Lung (tissue), 12 donors: Measurements from ENCODE around the gene CEACAM5. TPM values are rescaled to one million over a fixed set of nuclear protein-coding genes. Genes with fewer than 3 reads are reported as not detected.

Experiments
- ATAC-seq: fragments of 200-7000 bp; cut with Tn5 transposase; one replicate; pipeline ENCODE4 v1.9.1; 2020; ENCODE audit warnings: moderate number of reproducible peaks; ENCODE audit not compliant: insufficient read depth, low FRiP score
- DNase-seq, 3 donors: peaks; one replicate each; pipeline ENCODE4 v3.0.0-alpha.2; 2013 to 2017
- H3K27ac ChIP-seq, 2 donors: one replicate each; pipeline ENCODE4 v1.5.1; 2013; ENCODE audit warnings: mild to moderate bottlenecking in 2 of 2, moderate library complexity in 2 of 2, control low read depth in 1 of 2, inconsistent platforms in 1 of 2, low read depth in 1 of 2, low read length in 1 of 2
- H3K27me3 ChIP-seq, 3 donors: one replicate each; pipeline ENCODE4 v1.5.1; 2013; ENCODE audit warnings: low read length in 2 of 3; ENCODE audit not compliant: control insufficient read depth in 3 of 3, insufficient read depth in 3 of 3
- H3K36me3 ChIP-seq, 4 donors: one replicate each; pipeline ENCODE4 v1.5.1; 2013; ENCODE audit warnings: low read length in 4 of 4, mild to moderate bottlenecking in 1 of 4, moderate library complexity in 1 of 4; ENCODE audit not compliant: control insufficient read depth in 4 of 4, insufficient read depth in 4 of 4
- H3K4me1 ChIP-seq, 5 donors: one replicate each; pipeline ENCODE4 v1.5.1; 2013; ENCODE audit warnings: low read length in 5 of 5, mild to moderate bottlenecking in 2 of 5, moderate library complexity in 1 of 5; ENCODE audit not compliant: control insufficient read depth in 5 of 5, insufficient read depth in 5 of 5
- H3K4me3 ChIP-seq: one replicate; pipeline ENCODE4 v1.5.1; 2013; ENCODE audit warnings: mild to moderate bottlenecking, control low read depth, moderate library complexity
- H3K9ac ChIP-seq, 2 donors: one replicate each; pipeline ENCODE4 v1.5.1; 2013; ENCODE audit warnings: low read length in 2 of 2, control low read depth in 1 of 2; ENCODE audit not compliant: insufficient read depth in 1 of 2
- H3K9me3 ChIP-seq, 4 donors: one replicate each; pipeline ENCODE4 v1.5.1; 2013; ENCODE audit warnings: low read length in 3 of 4, mild to moderate bottlenecking in 1 of 4, moderate library complexity in 1 of 4; ENCODE audit not compliant: control insufficient read depth in 4 of 4, insufficient read depth in 3 of 4
- WGBS, 2 donors: extraction: QIAGEN DNeasy Blood & Tissue Kit; methylation state at CpG; one replicate each; pipeline ENCODE4 v1.1.7; 2013; 5-methylcytosine and 5-hydroxymethylcytosine counted together
- polyA plus RNA-seq, 2 donors: library from polyadenylated mRNA; stranded (reverse); fragments of 200-250 nt; gene quantifications; one replicate each; pipeline ENCODE4 v1.2.1, GENCODE V29; 2013
- total RNA-seq, 2 donors: library from RNA; depleted of rRNA in 1 of 2; stranded (reverse); fragments of >200 nt in 1 of 2; gene quantifications; one replicate each; pipeline ENCODE4 v1.2.1, GENCODE V29; 2014 to 2021
- TF ChIP-seq, protein P1 (sequence below): IDR thresholded peaks from 2 replicates; pipeline ENCODE4 v1.5.1; 2012; ENCODE audit warnings: mild to moderate bottlenecking; ENCODE audit errors: control extremely low read depth, extremely low read depth
- donor health status: control.
- donor health status: control.
- donor health status: Bipolar disorder and iron deficiency.
- donor health status: healthy.
- donor health status: DM: yes; HTN: yes; CAD: no.

Gene CEACAM5
- total and polyA plus RNA-seq, 4 donors = 0.11 to 37.9 (median 6.1) TPM

DNA sequence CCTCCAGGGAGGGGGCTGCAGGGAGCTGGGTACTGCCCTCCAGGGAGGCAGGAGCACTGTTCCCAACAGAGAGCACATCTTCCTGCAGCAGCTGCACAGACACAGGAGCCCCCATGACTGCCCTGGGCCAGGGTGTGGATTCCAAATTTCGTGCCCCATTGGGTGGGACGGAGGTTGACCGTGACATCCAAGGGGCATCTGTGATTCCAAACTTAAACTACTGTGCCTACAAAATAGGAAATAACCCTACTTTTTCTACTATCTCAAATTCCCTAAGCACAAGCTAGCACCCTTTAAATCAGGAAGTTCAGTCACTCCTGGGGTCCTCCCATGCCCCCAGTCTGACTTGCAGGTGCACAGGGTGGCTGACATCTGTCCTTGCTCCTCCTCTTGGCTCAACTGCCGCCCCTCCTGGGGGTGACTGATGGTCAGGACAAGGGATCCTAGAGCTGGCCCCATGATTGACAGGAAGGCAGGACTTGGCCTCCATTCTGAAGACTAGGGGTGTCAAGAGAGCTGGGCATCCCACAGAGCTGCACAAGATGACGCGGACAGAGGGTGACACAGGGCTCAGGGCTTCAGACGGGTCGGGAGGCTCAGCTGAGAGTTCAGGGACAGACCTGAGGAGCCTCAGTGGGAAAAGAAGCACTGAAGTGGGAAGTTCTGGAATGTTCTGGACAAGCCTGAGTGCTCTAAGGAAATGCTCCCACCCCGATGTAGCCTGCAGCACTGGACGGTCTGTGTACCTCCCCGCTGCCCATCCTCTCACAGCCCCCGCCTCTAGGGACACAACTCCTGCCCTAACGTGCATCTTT, 7.8 kb upstream of the CEACAM5 start:
- 81 to 88% methylated on average over 13 of the region's 13 CpGs for WGBS, 2 donors
- no peak overlapping the region for H3K9ac ChIP-seq
- H3K27ac ChIP-seq = no peak overlapping the region
- TF ChIP-seq, protein P1, sequence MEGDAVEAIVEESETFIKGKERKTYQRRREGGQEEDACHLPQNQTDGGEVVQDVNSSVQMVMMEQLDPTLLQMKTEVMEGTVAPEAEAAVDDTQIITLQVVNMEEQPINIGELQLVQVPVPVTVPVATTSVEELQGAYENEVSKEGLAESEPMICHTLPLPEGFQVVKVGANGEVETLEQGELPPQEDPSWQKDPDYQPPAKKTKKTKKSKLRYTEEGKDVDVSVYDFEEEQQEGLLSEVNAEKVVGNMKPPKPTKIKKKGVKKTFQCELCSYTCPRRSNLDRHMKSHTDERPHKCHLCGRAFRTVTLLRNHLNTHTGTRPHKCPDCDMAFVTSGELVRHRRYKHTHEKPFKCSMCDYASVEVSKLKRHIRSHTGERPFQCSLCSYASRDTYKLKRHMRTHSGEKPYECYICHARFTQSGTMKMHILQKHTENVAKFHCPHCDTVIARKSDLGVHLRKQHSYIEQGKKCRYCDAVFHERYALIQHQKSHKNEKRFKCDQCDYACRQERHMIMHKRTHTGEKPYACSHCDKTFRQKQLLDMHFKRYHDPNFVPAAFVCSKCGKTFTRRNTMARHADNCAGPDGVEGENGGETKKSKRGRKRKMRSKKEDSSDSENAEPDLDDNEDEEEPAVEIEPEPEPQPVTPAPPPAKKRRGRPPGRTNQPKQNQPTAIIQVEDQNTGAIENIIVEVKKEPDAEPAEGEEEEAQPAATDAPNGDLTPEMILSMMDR = no peak
- ATAC-seq (no peak), DNase-seq (no peak)
- no peaks in the 10 kb centered on the region for H3K4me1 ChIP-seq
- peaks cover 0 to 2% (median 0%) of the 10 kb centered on the region in 4 donors for H3K9me3 ChIP-seq
- no peaks in the 10 kb centered on the region for H3K27me3 ChIP-seq
- no peaks in the 10 kb centered on the region for H3K36me3 ChIP-seq
- no peak overlapping the region for H3K4me3 ChIP-seq

DNA sequence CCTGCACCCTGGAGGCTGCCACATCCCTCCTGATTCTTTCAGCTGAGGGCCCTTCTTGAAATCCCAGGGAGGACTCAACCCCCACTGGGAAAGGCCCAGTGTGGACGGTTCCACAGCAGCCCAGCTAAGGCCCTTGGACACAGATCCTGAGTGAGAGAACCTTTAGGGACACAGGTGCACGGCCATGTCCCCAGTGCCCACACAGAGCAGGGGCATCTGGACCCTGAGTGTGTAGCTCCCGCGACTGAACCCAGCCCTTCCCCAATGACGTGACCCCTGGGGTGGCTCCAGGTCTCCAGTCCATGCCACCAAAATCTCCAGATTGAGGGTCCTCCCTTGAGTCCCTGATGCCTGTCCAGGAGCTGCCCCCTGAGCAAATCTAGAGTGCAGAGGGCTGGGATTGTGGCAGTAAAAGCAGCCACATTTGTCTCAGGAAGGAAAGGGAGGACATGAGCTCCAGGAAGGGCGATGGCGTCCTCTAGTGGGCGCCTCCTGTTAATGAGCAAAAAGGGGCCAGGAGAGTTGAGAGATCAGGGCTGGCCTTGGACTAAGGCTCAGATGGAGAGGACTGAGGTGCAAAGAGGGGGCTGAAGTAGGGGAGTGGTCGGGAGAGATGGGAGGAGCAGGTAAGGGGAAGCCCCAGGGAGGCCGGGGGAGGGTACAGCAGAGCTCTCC, 6.9 kb upstream of the CEACAM5 start:
- no peaks in the 10 kb centered on the region for H3K27me3 ChIP-seq
- H3K4me3 ChIP-seq = no peak overlapping the region
- H3K9ac ChIP-seq = no peak overlapping the region
- H3K27ac ChIP-seq = no peak overlapping the region
- WGBS, 2 donors = 52 to 53% methylated on average over 10 of the region's 10 CpGs
- H3K9me3 ChIP-seq = peaks cover 0 to 2% (median 0%) of the 10 kb centered on the region in 4 donors
- no peaks in the 10 kb centered on the region for H3K4me1 ChIP-seq
- no peaks in the 10 kb centered on the region for H3K36me3 ChIP-seq
- DNase-seq (no peak), ATAC-seq (no peak)
- TF ChIP-seq, protein P1 = no peak

DNA sequence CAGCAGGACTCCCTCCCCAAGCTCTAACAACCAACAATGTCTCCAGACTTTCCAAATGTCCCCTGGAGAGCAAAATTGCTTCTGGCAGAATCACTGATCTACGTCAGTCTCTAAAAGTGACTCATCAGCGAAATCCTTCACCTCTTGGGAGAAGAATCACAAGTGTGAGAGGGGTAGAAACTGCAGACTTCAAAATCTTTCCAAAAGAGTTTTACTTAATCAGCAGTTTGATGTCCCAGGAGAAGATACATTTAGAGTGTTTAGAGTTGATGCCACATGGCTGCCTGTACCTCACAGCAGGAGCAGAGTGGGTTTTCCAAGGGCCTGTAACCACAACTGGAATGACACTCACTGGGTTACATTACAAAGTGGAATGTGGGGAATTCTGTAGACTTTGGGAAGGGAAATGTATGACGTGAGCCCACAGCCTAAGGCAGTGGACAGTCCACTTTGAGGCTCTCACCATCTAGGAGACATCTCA, 6.2 kb upstream of the CEACAM5 start:
- Histone ChIP-seq H3K36me3 (no peaks in the 10 kb centered on the region), H3K27ac (no peak overlapping the region), H3K4me3 (no peak overlapping the region), H3K9ac (no peak overlapping the region), H3K27me3 (no peaks in the 10 kb centered on the region), H3K4me1 (no peaks in the 10 kb centered on the region), H3K9me3 (peaks cover 0 to 2% (median 0%) of the 10 kb centered on the region in 4 donors)
- TF ChIP-seq, protein P1 = no peak
- DNase-seq (no peak), ATAC-seq (no peak)
- 55 to 77% methylated on average over 3 of the region's 3 CpGs for WGBS, 2 donors
